HG02678 (cell line): ENCODE data around the gene SLC25A34.

Experiments
- ATAC-seq: cut with Tn5 transposase; IDR thresholded peaks from one replicate; pipeline ENCODE4 v1.9.1; 2021; ENCODE audit warnings: mild to moderate bottlenecking, moderate library complexity; ENCODE audit not compliant: unreplicated experiment

SLC25A34 gene

DNA sequence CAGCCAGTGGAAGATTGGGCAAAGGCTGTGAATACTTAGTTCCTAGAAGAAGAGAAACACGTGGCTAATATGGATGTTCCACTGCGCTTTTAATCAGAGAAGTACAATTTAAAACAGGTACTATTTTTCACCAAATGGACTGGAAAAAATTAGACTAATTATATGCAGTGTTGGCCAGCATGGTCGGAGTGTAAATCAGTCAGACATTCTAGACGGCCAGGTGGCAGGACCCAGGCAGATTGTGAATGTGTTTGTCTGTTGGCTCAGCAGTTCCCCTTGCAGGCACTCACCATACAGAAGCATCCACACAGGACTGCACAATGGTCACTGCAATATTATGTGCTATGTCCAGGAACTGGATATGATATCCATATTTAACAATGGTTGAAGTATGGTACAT, 23.9 kb upstream of the SLC25A34 start:
- ATAC-seq, result no peak

DNA sequence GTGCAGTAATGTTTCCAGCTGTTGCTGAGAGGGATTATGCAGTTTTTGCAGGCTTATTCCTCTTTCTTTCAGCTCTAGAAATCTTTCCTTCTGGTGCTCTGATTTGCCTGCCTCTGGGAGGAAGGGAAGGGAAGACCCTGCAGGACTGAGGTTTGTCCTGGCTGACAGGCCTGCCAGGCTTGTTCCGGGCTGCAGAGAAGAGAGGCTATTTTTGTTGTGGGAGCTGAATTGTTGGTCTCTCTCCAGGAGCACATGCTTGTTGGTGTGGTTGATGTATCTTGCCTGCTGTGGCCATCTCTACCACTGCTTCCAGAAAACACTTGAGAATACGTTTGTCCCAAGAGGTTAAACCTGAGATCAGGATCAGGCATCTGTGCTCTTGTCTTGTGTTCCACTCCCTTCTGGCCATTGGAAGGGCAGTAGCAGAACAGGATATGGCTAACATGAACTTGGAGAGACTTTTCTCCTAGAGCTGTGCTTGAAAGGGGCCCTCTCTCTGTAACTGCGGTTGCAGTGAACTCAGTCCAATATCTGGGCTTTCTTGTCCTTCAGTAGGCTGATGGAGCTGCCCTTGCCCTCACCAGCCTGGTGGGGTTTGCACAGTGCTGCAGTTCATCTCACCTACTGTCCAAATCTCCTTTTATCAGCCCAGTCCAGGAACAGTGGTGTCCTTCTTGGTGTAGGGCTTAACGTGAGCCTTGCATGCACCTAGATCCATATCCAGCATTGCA, 21.5 kb upstream of the SLC25A34 start:
- ATAC-seq, result no peak

DNA sequence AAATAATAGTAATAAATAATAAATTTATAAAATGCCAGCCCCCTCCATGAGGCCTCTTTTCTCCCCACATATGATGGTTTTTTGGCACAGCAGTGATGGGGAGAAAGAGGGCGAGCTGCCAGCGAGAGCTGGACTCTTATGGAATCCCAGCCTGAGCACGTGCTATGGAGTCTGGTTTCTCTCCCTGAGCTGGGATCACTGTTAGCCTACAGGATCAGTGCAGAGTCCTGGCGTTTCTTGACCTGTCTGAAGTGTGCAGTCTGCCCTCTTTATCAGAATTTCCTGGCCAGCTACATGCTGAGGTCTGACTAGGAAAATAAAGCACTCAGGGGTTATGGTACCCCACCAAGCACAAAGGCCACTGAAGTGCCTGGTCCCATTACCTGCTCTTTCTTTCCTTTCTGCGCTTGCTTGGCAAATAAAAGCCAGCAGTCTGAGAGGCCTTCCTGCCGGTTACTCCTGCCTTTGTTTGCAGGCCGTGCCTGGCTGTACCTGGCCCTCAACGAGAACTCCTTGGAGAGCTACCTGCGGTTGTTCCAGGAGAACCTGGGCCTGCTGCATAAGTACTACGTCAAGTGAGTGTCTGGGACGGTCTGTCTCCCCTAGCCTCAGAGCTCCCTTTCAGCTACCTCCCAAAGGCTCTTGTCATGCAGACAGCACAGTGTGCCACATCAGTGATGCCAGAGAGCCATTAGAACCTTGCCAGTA, 18.5 kb upstream of the SLC25A34 start:
- ATAC-seq, result no peak

DNA sequence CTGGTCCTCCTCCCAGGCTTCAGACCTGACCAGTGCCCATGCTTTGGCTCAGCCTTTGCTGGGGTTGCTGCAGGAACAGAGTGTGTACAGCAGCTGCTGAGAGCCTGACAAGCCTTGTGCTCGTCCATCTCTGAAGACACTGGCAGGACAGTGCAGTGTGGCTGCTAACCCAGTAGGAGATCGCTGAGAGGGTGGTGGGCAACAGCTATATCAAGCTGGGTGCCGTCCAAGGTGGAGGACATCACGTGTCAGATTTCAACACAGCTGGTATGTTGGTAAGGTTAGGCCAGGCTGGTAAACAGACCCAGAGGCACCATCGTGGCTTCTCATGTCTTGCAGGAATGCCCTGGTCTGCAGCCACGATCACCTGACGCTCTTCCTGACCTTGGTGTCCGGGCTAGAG, 17.9 kb upstream of the SLC25A34 start:
- no peak for ATAC-seq

DNA sequence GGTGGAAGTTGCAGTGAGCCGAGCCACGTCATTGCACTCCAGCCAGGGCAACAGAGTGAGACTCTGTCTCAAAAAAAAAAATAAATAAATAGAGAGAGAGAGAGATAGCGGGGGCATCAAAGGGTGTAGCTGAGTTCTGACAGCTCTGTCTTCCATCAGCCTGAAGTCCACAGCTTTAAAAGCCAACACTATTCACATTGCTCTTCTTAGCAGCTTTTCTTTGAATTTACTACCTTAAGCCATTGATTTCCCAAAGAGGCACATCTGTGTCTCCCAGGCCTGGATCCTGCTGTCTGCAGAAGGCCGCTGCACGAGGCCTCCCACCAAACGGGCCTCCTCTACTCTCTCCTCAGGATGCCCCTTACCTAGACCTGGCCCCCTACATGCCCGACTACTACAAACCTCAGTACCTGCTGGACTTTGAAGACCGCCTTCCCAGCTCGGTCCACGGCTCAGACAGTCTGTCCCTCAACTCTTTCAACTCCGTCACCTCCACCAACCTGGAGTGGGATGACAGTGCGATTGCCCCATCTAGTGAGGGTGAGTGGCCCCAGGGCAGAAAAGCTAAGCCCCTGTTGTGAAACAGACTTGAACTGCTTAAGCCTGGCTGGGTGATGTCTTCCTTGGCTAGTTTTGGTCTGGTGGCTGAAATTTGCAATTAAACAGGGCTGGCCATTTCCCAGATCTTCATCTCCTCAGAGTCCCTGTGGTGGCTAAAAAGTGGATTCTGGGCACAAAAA, 16.5 kb upstream of the SLC25A34 start:
- ATAC-seq, result no peak

GRCh38 chr1:15720861-15721260, 15.2 kb upstream of the SLC25A34 start:
- ATAC-seq, result no peak

DNA sequence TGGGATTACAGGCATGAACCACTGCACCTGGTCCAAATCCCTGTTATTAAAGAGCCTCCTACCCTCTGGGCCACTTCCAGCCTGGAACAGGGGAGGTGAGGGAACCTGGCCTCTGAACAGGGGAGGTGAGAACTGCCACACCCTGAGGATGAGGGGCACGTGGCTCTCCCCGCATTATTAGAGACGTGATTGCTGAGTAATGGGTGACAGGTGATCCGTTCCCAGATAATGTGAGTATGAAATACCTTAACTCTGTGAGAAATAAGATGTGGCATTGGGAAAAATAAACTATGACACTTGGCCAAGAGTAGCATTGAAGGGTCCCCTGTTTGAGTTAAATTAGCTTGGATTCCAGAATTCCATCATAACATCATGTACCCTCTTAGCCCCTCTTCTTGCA, 13.6 kb upstream of the SLC25A34 start:
- ATAC-seq, result no peak

DNA sequence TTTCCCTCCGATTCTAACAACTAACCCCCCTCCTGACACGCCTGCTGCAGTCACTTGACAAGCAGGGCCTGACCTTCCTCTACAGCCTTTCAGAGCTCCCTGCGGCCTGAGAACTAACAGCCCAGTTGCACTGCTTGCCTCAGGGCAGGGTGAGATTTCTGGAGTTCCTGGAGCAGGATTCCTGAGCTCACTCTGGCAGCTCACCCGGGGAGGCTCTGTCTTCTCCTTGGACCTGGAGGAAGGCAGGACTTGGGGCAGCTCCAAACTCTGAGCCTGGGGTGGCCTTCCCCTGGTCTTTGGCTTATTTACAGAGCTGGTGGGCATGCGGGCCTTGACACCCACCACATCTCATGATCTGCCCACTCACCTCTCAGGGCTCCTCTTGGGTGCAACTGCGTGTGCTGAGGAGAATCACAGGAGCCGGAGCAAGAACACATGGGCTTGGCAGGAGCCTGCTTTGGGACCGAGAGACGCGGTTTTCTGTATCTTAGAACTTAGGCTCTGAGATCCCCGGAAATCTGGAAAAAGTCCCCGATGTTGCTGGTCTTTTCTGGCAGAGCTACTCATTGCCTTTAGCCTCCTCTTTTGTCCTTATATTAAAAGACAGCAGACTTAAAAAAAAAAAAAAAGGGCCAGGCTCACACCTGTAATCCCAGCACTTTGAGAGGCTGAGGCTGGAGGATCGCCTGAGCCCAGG, 13.1 kb upstream of the SLC25A34 start:
- ATAC-seq, result no peak

DNA sequence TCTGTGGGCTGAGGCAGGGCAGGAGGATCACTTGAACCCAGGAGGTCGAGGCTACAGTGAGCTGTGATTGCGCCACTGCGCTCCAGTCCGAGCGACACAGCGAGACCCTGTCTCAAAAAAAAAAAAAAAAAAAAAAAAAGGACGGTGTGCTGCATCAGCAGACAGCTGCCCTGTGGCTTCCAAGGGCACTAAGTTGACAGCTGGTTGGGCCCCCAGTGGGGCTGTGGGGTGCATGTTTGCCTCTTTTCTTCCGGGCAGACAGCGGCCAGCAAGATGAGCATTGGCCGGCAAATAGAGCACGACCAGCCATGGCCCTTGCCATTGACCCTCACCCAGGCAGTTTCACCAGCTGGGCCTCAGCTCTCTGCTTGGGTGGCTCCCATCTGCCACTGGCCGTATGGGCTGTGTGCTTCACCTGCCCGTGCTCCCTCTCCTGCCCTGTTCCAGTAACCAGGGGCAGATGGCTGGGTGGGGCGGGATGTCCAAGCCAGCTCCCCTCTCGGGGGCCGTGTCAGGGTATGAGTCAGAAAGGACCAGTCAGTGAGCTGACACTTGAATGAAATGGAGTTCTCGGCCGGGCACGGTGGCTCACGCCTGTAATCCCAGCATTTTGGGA, 12.3 kb upstream of the SLC25A34 start:
- no peak for ATAC-seq

DNA sequence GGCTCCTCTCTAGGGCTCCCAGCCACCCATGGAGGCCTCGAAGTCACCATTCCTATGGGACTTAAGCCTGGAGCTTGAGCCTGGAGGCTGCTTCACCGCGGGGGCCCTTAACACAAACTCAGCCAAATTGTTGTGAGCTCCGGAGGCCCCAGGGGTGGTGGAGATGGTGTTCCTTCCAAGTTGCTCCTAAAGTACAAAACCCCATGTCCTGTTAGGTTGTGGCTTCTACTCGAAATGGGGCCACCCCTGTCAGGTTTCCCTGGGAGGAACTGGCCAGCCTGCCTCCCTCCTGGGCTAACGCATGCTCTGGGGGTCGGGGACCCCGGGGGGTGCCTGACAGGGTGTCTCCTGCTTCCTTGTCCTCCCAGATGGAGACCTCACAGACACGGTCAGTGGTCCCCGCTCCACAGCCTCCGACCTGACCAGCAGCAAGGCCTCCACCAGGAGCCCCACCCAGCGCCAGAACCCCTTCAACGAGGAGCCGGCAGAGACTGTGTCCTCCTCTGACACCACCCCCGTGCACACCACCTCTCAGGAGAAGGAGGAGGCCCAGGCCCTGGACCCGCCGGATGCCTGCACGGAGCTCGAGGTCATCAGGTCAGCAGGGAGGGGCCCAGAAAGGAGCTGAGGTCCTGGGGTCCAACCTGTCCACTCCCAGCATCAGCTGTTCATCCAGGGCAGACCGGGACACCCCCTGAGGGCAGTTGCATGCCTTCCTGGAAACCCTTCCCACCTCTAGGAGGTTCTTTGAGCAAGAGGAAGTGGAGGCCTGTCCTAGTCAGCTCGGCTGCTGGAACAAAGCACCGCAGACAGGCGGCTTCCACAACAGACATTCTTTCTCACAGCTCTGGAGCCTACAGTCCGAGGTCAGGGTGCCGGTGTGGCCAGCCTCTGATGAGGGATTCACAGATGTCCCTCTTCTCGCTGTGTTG, 10.8 kb upstream of the SLC25A34 start:
- ATAC-seq, result no peak

DNA sequence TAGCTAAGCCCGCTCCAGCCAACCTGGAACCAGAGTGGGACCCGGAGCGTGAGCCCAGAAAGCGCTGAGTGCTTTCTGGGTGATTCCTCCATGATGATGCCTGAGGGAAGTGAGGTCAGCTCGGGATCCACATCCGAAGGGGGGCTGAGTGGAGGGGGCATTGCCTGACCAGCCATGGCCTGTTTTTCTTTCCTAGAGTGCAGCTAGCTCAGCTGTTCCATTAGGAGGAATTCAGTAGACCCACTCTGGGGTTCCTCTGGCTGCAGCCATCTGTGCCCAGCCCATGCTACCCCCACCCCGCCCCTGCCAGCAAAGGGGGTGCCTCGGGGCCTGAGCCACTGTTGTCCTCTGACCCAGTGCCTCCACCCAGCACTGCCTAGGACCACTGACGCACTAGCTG, 9.6 kb upstream of the SLC25A34 start:
- ATAC-seq, result no peak

- no peak for ATAC-seq
Observed at GRCh38 chr1:15727021-15727420, 9.0 kb upstream of the SLC25A34 start.

DNA sequence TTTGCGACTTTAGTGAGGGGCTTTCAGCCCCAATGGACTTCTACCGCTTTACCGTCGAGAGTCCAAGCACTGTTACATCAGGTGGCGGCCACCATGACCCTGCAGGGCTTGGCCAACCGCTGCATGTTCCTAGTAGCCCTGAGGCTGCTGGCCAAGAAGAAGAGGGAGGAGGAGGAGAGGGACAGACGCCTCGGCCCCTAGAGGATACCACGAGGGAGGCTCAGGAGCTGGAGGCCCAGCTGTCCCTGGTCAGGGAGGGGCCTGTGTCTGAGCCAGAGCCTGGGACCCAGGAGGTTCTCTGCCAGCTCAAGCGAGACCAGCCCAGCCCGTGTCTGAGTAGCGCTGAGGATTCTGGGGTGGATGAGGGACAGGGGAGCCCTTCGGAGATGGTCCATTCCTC, 8.6 kb upstream of the SLC25A34 start:
- no peak for ATAC-seq

- ATAC-seq, result no peak
Observed at GRCh38 chr1:15727866-15728534, 8.1 kb upstream of the SLC25A34 start.

DNA sequence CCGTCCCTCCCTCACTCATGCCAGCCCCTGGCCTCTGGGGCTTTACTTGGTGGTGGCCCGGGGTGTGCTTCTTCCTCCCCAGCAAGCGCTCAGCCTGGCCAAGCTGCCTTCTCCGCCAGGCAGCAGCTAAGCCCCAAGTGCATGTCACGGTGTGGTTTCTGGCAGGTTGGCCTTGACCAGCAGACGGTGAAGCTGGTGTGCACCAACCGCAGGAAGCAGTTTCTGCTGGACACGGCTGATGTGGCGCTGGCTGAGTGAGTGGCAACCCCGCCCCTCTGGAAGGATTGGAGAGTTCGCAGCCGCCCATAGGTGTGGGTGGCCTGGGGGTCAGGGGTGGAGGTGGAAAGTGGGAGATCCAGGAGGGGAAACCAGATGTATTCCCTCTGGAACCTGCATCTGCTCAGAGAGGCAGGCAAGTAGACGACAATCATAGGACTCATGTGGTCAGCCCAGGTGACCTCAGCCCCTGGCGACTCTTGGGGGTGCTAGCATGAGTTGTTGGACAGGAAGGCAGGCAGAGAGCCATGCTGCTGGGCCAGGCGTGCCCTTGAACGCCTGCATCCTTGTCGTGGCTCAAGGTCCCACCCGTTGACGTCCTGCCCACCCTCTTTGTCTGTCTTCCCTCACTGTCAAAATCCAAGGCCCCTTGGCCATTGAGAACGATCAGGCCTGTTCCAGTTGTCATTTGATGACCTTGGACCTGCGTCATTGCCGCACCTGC, 7.0 kb upstream of the SLC25A34 start:
- no peak for ATAC-seq

DNA sequence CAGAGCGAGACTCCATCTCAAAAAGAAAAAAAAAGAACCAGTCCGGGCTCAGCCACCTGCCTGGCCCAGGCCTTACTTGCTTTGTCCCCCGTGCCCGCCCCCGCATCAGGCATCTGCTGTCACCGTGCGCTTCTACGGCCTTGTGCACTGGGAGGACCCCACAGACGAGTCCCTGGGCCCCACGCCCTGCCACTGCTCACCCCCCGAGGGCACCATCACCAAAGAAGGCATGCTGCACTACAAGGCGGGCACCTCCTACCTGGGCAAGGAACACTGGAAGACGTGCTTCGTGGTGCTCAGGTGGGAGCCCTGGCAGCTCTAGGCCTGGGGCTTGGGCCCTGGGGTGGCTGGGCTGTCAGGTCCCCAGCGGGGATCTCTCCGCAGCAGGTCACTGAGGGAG, 5.6 kb upstream of the SLC25A34 start:
- ATAC-seq, result no peak

DNA sequence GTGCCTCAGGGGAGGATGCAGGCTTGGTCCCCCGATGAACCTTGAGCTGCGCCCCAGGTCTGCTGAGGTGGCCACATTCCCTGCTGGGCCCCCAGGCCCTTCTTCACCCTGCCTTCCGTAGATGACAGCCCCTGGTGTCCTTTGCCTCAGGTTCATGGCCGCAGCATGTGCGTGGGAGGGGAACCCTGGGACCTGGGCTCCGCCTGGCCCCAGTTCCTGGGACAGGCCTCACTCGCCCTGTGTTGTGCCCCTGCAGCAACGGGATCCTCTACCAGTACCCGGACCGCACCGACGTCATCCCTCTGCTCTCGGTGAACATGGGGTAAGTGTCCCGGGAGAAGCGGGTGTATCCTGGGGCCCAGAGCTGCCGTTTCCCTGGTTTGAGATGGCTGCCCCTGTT, 5.1 kb upstream of the SLC25A34 start:
- no peak for ATAC-seq
